ENCODE data around the gene KIF15.

The KIF15 gene, protein sequence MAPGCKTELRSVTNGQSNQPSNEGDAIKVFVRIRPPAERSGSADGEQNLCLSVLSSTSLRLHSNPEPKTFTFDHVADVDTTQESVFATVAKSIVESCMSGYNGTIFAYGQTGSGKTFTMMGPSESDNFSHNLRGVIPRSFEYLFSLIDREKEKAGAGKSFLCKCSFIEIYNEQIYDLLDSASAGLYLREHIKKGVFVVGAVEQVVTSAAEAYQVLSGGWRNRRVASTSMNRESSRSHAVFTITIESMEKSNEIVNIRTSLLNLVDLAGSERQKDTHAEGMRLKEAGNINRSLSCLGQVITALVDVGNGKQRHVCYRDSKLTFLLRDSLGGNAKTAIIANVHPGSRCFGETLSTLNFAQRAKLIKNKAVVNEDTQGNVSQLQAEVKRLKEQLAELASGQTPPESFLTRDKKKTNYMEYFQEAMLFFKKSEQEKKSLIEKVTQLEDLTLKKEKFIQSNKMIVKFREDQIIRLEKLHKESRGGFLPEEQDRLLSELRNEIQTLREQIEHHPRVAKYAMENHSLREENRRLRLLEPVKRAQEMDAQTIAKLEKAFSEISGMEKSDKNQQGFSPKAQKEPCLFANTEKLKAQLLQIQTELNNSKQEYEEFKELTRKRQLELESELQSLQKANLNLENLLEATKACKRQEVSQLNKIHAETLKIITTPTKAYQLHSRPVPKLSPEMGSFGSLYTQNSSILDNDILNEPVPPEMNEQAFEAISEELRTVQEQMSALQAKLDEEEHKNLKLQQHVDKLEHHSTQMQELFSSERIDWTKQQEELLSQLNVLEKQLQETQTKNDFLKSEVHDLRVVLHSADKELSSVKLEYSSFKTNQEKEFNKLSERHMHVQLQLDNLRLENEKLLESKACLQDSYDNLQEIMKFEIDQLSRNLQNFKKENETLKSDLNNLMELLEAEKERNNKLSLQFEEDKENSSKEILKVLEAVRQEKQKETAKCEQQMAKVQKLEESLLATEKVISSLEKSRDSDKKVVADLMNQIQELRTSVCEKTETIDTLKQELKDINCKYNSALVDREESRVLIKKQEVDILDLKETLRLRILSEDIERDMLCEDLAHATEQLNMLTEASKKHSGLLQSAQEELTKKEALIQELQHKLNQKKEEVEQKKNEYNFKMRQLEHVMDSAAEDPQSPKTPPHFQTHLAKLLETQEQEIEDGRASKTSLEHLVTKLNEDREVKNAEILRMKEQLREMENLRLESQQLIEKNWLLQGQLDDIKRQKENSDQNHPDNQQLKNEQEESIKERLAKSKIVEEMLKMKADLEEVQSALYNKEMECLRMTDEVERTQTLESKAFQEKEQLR (N-terminal part only)

DNA sequence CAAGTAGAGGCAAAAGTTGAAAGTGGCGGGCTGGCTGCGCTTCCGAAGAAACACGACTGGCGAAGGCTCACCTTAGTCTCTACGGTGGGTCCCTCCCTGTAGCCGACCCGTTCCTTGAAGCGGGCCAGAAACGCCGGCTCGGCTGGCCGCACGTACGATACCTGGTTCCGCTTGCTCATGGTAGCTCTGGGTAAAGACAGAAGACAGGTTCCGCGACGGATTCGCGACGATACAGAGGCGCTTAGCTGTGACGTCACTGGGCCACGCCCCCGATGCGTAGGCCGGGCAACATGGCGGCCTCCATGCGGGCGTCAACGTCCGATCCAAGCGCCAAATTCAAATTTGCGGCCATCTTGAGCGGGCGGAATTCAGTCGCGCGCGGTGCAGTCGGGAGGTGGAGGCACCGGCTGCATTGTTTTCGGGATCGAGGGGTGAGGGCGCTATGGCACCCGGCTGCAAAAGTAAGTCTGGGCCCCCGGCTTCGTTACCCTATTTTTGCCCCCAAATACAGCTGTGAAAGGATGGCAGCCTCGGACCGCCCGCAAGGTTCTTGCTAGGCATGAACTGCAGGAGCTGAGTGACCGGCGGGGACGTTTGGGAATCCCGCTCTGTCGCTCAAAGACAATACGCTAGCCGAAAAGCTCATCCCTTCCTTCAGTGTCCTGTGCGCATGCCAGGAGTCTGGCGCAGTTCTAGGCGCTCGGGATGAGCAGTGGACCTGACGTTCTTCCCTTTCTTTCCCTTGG lies at the start of gene KIF15, which contains the start of gene KIAA1143:
Gene KIF15 (plus strand): TSS at position 371 of the 746 bp plus-strand sequence. CDS start 72 bp downstream, at position 443.
Gene KIAA1143 (minus strand): TSS at position 196 of the 746 bp plus-strand sequence. CDS start 17 bp downstream, at position 179.
- peak; percentile 93 to 97 for DNase-seq (ENCODE audit: low read depth in 2 of 2)

DNA sequence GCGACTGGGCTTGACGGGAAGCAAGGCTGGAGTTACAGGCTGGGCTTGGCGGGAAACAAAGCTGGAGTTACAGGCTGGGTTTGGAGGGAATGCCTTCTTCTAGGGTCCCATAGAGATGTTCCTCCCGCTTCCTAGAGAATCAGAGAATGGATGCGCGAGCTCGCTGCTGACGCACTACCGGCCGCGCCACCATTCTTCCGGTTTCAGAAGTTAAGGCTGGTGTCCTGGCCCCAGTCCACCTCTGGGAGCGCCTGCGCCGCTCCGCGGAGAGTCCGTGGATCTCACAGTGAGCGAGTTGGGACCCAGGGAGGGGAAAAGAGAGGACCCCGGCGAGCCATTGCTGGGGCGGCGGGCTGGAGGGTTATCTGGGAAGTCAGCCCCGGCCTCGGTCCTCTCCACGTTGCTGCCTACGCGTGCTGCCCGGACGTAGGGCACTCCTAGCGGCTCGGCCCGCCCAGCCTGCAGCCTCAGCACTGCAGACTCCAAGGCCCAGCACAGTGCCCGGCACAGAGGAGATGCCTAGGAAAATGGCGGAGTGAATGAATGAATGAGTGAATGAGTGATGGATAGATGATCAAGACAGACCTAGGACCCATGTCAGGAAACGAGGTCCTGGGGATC lies 49.0 kb upstream of the KIF15 start, which contains the start of gene ZNF502:
Gene ZNF502 (plus strand): TSS at position 206 of the 621 bp plus-strand sequence. CDS start 7,602 bp downstream, outside the sequence.
- peak; percentile 26 to 46 for DNase-seq (ENCODE audit: low read depth in 2 of 2)

DNA sequence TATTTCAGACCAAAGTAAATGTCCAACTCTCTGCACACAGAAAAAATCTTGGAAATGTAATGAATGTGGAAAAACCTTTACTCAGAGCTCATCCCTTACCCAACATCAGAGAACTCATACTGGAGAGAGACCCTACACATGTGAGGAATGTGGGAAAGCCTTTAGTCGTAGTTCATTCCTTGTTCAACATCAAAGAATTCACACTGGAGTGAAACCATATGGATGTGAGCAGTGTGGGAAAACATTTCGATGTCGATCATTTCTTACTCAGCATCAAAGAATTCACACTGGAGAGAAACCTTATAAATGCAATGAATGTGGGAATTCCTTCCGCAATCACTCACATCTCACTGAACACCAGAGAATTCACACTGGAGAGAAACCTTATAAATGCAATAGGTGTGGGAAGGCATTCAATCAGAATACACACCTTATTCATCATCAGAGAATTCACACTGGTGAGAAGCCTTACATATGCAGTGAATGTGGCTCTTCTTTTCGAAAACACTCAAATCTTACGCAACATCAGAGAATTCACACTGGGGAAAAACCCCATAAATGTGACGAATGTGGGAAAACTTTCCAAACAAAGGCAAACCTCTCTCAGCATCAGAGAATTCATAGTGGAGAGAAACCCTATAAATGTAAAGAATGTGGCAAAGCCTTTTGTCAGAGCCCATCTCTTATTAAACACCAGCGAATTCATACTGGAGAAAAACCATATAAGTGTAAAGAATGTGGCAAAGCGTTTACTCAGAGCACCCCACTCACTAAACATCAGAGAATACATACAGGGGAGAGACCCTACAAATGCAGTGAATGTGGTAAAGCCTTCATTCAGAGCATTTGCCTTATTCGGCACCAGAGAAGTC lies 40.1 kb upstream of the KIF15 start:
- no peak for DNase-seq (ENCODE audit: low read depth in 2 of 2)

DNA sequence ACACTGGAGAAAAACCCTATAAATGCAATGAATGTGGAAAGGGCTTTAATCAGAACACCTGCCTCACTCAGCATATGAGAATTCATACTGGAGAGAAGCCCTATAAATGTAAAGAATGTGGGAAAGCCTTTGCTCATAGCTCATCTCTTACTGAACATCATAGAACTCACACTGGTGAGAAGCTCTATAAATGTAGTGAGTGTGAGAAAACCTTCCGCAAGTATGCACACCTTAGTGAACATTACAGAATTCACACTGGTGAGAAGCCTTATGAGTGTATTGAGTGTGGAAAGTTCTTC lies 39.5 kb upstream of the KIF15 start:
- DNase-seq (ENCODE audit: low read depth in 2 of 2): no peak

DNA sequence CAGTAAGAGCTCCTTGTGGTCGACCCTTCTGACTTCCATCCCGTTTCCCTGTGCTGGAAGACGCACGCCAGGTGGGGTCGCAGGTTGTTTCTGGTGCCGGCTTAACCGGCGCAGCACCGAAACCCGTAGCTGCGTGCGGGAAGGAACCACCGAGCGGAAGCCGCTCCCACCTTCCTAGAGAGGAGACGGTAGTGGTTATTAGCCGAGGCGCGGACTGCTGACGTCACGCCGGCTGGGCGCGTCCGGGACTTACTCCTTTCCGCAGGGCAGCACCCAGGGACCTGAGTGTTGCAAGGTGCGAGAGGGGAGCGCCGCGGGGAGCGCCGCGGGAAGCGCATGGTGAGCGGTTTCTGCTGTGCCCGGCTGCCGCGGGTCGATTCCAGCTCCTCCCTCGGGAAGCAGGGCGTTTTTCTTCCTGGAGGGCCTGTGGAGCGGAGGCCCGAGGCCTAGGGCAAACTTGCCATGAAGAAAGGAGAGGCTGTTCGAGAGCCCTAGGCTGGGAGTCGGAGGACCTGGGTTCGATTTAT lies 32.1 kb upstream of the KIF15 start, which contains the start of gene ZNF501:
Gene ZNF501 (plus strand): TSS at position 252 of the 527 bp plus-strand sequence. CDS start 4,787 bp downstream, outside the sequence.
- DNase-seq (ENCODE audit: low read depth in 2 of 2): peak; percentile 70 to 81

DNA sequence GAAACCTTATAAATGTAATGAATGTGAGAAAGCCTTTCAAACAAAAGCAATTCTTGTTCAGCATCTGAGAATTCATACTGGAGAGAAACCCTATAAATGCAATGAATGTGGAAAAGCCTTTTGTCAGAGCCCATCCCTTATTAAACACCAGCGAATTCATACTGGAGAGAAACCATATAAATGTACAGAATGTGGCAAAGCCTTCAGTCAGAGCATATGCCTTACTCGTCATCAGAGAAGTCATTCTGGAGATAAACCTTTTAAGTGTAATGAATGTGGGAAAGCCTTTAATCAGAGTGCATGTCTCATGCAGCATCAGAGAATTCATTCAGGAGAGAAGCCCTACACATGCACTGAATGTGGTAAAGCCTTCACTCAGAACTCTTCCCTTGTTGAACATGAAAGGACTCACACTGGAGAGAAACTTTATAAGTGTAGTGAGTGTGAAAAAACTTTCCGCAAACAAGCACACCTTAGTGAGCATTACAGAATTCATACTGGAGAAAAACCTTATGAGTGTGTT lies 26.9 kb upstream of the KIF15 start:
- DNase-seq (ENCODE audit: low read depth in 2 of 2): no peak

DNA sequence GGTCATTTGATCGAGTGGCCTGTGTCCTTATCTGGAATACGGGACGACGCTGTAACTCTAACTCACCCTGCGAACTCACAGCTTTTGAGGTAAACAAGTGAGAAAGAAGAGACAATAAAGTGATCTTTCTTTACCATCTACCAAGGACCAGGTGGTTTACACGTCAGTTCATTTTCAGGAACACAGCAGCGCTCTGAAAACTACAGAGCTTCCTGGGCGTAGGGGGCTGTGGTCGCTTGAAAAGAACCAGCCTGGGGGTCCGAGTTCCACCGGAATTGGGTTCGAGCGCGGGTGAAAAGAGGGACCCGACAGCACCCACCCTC lies 532 bp upstream of the KIF15 start:
- DNase-seq (ENCODE audit: low read depth in 2 of 2): no peak

DNA sequence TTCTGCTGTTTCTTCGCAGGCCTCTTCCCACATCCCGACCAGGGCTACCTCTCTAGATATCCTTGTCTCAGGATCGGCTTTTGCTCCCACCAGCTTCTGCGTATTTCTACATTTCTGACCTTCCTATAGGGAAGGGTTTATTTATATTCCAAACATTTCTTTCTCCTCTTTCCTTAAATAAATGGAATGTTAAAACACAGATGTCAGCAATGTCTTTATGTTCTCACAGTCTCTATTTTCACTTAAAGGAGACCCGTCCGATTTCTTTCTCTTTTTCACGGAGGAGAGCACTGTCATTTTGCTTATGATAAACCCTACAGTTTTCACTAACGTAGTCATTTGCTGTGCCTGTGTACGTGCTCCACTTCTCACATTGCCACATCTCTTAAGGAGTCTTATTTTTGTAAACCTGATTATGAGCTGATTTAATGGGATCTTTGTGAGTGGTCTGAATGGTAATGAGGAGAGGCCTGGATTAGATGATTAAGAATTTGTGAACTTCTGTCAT lies 630 bp downstream of the KIF15 start:
- no peak for DNase-seq (ENCODE audit: low read depth in 2 of 2)

DNA sequence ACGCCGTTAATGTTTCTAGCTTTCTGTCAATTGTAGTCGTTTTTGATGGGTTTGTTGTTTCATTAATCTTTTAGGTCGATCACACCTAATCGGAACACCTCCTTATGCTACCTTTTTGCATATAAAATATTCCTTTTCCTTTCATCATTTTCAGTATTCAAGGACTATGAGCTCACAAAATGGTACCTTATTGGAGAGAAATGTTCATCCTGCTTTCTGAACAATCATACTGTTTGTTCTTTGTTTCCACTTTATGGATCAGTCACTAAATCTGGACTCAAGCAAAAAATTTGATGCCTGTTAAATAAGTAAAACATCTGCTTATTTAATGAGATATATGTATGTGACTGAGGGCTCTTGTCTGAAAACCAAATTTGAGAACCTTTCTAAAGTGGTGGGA lies 1.1 kb downstream of the KIF15 start:
- DNase-seq (ENCODE audit: low read depth in 2 of 2): no peak

DNA sequence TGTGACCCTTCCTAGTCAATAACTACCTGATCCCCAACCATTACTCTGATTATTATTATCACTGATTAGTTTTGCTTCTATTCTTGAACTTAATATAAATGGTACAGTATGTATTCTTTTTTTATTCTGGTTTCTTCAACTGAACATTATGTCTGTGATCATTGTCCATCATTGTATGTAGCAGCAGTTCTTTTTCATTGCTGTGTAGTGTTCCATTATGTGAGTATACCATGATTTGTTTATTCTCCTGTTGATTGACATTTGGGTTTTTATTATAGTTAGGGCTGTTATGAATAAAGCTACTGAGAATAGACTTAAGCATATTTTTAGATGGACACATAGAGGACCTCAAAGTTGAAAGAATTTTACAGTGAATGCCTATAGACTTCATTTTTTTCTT lies 2.7 kb downstream of the KIF15 start:
- DNase-seq (ENCODE audit: low read depth in 2 of 2): no peak

DNA sequence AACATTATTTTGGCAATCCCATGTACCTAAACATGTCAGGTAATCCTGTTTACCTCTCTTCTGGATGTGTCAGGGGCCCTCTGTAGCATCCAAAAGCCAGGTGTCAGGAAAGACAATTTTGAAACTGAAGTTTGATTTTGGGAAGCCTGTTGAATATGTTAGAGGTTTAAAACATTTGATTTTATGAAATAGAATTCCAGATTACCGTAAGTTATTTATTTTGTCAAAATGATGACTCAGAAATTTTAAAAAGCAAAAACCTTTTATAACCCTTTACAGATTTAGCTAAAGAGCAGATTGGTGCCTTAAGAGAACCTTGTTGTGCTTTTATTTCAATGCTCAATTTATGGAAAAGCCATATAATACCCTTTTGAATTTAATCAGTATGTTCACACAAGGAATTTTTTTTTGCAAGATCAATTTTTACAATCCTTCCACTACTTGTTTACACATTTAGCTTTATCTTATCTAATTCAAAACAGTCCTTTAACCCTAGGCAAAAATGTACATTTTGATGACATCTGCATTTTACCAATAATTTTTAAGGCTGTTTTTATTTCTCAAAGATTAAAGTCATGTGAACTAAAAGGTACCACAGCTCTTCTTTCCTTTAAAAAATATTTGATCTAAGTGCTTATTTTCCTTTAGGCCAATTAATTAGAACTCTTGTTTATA lies 10.0 kb downstream of the KIF15 start:
- DNase-seq (ENCODE audit: low read depth in 2 of 2): no peak

DNA sequence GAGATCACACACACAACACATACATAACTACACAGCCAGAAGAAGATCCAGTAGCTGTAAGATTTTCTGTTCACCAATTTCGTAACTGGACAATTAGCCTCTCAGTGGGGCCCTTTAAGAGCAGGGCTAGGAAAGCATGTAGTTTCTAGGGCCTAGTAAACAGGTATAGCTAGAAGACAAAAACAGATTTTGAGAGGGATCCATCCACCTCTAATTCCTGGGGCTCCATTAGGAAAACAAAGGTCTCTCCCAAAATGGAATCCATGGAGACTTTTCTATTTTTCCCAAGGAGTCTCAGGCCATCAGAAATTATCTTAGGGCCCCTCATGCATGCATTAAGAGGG lies 10.5 kb downstream of the KIF15 start:
- DNase-seq (ENCODE audit: low read depth in 2 of 2): no peak

DNA sequence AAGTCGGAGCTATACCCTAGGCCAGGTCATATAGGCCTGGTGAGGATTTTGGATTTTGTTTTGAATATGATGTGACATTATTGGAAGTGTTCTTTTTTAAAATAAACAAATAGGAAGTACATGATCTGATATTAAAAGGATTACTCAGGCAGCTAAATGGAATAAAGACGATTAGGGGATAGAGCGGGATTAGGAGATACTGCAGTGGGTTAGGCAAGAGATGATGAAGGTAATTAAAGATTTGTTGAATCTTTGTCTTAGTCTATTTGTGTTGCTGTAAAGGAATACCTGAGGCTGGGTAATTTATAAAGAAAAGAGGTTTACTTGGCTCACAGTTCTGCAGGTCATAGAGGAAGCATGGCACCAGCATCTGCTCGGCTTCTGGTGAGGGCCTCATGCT lies 21.3 kb downstream of the KIF15 start:
- no peak for DNase-seq (ENCODE audit: low read depth in 2 of 2)

DNA sequence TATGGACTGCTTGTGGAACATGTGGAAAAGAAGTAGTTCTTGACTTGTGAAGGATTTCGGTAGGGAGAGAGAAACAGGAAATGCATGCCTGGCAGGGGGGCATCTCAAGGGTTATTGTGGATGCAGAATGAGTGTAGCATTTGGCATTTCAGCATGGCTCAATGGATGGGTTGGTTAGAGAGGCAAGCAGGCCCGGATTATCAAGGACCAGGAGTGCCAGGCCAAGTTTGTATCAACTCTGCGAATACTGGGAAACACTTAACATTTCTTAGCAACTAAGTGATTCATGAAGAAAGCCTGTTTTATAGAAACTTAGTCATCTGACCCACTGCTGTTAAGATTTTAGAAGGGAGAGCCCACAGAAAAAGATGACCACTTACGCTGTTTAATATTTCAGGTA lies 33.6 kb downstream of the KIF15 start:
- DNase-seq (ENCODE audit: low read depth in 2 of 2): no peak

DNA sequence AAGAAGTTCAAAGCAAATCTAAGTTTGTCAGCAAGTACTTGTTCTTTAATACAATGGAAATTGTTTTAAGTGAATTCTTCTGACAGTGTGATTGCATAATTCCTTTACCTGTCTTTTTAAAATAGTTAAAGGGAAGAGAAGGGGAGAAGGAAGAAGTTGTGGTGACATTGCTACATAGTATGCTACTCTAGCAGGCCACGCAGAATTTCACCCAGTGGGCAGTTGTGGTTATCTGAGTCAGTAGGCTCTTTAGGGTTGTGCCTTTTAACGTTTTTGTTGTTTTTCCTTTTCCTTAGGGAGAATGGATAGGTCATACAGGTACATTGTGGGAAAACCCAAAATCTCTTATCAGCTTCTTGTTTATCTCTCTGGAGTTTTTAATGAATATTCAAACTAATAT lies 40.4 kb downstream of the KIF15 start:
- DNase-seq (ENCODE audit: low read depth in 2 of 2): no peak

DNA sequence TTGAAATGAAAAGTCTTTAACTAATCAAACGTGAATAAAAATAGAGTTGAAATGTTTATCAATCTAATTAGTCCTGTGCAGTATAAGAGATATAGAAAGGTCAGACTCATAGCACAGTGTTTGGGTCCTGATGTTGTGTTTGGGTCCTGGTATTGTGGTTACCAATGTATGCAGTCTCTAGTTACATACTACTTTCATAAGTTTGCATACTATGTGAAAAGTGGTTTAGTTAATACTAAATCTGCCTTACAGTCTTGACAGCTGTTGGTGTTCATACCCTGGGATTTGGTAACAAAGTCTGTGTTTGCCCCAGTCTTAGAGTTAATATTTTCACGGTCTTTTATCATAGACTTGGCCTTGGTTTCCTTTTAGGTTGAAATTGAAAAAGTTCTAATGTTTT lies 41.7 kb downstream of the KIF15 start:
- no peak for DNase-seq (ENCODE audit: low read depth in 2 of 2)

DNA sequence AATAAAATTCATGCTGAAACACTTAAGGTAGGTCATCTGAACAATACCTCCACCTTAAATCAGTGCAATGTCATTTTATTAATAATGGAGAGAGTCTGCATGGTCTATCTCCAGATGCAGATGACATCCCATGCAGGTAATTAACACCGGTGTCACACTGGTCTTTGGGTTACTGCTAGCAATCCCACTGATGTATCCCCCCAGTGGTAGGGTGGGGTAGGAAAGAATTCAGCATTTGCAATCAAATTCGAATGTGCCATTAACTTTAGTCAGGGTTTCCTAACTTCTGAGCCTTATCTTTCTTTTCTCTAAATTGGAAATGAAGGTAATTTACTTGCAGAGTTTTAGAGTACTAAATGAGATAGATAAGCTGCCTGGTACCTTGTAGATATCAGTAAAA lies 44.4 kb downstream of the KIF15 start:
- DNase-seq (ENCODE audit: low read depth in 2 of 2): no peak

DNA sequence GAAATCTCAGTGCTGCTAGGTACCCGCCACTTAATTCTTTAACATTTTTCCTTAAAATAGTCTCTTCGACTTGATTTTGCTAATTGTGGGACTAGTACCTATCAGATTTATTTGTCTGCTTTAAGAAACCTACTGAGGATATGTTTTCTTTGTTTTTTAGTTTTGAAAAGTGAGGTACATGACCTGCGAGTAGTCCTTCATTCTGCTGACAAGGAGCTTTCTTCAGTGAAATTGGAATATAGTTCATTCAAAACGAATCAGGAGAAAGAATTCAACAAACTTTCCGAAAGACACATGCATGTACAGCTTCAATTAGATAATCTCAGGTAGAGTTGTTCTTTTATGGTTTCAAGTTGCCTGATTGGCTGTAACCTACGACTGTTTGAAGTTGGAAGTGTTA lies 53.2 kb downstream of the KIF15 start:
- DNase-seq (ENCODE audit: low read depth in 2 of 2): no peak
